GM06990 (cell line): ENCODE data around the gene SPAG17.

ENCODE experiments used
- DNase-seq: peaks from one replicate; pipeline ENCODE4 v3.0.0-alpha.2; 2011; ENCODE audit not compliant: insufficient read length; ENCODE audit errors: extremely low read depth
- H3K27me3 ChIP-seq: replicated peaks from 2 replicates; pipeline ENCODE4 v1.6.0; 2011; ENCODE audit warnings: low read length; ENCODE audit not compliant: control insufficient read depth, insufficient read depth
- H3K36me3 ChIP-seq: 2 replicates; pipeline ENCODE4 v1.5.1; 2011; ENCODE audit warnings: low read length; ENCODE audit not compliant: control insufficient read depth, insufficient read depth
- H3K4me3 ChIP-seq: replicated peaks from 2 replicates; pipeline ENCODE4 v1.5.1; 2011; ENCODE audit warnings: low read depth, mild to moderate bottlenecking, control low read depth, low read length
- CTCF ChIP-seq: IDR thresholded peaks from 2 replicates; pipeline ENCODE4 v1.5.1; 2011; ENCODE audit warnings: low read length, control low read depth, mild to moderate bottlenecking, inconsistent platforms; ENCODE audit not compliant: insufficient read depth, poor library complexity, severe bottlenecking

SPAG17 gene

GRCh38 chr1:118128761-118129160 is 56.3 kb downstream of the SPAG17 start:
- TF ChIP-seq CTCF: no peak
- Histone ChIP-seq H3K4me3 (no peak overlapping the region), H3K36me3 (no peaks in the 10 kb centered on the region), H3K27me3 (no peaks in the 10 kb centered on the region)
- no peak for DNase-seq

GRCh38 chr1:118124064-118124463 is 61.0 kb downstream of the SPAG17 start:
- Histone ChIP-seq H3K4me3 (no peak overlapping the region), H3K27me3 (no peaks in the 10 kb centered on the region), H3K36me3 (no peaks in the 10 kb centered on the region)
- TF ChIP-seq CTCF: no peak
- DNase-seq: no peak

- Histone ChIP-seq H3K27me3 (no peaks in the 10 kb centered on the region), H3K4me3 (no peak overlapping the region), H3K36me3 (no peaks in the 10 kb centered on the region)
- TF ChIP-seq CTCF: no peak
- DNase-seq: no peak
These were observed 61.8 kb downstream of the SPAG17 start for GRCh38 chr1:118123116-118123839.

DNA sequence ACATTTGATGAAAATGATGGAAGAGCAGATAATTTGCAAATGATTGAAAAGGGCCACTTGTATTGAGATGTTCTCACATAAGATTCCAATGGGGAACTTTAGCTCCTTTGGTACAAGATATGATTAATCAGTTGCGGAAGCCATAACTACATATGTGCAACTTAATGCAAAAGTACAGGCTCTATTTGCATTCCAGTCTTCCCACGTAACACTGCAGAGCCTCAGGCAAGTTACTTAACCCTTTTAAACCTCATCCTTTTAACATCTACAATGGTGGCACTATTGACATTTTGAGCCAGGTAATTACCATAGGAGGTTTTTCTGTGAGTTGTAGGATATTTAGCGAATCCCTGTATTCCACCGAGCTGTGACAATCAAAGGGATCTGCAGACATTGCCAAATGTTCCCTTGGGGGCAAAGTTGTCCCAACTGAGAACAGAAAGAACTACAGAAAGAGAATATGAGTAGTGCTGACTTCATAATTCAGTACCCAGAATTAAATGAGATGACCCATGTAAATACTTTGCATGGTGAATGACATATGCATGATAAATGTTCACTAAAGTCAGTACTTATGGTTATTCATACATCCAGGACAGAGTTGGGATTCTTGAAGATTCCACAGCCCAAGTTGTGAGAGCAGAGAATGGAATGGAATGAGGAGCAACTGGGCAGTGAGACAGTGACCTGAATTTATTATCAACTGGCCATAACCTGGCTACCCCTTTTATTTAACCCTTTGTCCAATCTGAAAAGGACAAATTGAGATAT is 62.6 kb downstream of the SPAG17 start:
- TF ChIP-seq CTCF: no peak
- no peak for DNase-seq
- Histone ChIP-seq H3K27me3 (no peaks in the 10 kb centered on the region; the same call in 1 of the 2 replicates), H3K4me3 (no peak overlapping the region), H3K36me3 (no peaks in the 10 kb centered on the region)

DNA sequence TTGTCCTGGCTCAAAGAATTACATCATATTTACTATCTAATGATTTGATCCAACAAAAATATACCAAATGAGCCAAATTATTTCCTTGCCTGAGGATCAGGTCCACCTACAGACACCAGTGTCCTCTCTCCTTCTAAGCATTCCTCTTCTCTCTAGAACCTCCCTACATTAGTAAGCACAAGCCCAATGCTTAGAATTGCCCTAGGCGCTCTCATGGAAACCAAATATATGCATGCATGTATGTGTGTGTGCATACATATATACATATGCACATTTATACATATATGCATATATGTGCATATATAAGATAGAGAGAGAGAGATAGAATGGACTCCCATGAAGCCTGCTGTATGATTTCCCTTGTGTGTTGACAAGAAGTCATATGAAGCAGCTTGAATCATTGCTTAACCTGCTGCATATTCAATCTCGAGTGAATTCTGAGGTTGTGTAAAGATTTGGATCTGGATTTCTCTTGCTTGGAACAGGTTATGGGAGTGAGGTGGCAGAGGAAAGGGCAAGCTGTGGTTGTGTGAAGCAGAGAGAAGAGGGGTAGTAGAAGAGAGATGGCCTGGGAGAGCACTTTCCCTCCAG is 66.1 kb downstream of the SPAG17 start:
- DNase-seq: no peak
- no peak for TF ChIP-seq CTCF
- no peaks in the 10 kb centered on the region for H3K36me3 ChIP-seq
- H3K4me3 ChIP-seq: no peak overlapping the region
- no peaks in the 10 kb centered on the region; the same call in 1 of the 2 replicates for H3K27me3 ChIP-seq
